ENCODE data around the gene TMED1. TPM values are rescaled to one million over a fixed set of nuclear protein-coding genes. Genes with fewer than 3 reads are reported as not detected.

The TMED1 gene
- total and polyA plus RNA-seq, 9 of the 15 experiments (the other 6 are each of a cell fraction or from before 2014, with no cell fraction given): 0.86 to 30.2 (median 23.5) TPM

DNA sequence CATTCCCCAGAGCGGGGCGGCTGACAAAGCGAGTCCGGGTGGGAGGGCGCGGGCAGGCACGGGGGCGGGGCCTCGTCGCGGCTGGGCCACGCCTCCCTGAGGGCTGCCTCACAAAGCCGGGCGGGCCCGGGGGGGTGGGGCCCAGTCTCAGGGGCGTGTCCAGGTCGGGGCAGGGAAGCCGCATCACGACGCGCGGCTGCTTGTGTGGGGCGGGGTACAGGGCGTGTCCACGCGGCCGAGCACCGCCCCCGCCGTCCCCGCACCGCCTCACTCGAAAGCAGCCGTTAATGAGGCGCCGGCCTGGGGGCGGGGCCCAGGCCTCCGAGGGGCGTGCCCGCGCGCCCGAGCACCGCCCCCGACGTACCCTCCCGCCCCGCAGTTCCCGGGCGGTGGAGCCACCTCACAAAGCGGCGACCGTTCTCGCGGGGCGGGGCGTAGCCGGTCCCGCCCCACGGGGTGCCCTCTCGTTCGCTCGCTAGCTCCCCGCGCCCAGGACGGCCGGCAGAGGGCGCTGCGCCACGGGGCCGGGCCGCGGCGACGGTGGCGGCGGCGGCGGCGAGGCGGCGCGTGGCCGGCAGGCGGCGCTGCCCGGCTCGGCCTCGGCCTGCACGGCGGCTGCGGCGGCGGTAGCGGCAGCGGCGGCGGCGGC, 35.1 kb upstream of the TMED1 start, which contains the start of gene CARM1 (continued):
- TF ChIP-seq, protein P1, sequence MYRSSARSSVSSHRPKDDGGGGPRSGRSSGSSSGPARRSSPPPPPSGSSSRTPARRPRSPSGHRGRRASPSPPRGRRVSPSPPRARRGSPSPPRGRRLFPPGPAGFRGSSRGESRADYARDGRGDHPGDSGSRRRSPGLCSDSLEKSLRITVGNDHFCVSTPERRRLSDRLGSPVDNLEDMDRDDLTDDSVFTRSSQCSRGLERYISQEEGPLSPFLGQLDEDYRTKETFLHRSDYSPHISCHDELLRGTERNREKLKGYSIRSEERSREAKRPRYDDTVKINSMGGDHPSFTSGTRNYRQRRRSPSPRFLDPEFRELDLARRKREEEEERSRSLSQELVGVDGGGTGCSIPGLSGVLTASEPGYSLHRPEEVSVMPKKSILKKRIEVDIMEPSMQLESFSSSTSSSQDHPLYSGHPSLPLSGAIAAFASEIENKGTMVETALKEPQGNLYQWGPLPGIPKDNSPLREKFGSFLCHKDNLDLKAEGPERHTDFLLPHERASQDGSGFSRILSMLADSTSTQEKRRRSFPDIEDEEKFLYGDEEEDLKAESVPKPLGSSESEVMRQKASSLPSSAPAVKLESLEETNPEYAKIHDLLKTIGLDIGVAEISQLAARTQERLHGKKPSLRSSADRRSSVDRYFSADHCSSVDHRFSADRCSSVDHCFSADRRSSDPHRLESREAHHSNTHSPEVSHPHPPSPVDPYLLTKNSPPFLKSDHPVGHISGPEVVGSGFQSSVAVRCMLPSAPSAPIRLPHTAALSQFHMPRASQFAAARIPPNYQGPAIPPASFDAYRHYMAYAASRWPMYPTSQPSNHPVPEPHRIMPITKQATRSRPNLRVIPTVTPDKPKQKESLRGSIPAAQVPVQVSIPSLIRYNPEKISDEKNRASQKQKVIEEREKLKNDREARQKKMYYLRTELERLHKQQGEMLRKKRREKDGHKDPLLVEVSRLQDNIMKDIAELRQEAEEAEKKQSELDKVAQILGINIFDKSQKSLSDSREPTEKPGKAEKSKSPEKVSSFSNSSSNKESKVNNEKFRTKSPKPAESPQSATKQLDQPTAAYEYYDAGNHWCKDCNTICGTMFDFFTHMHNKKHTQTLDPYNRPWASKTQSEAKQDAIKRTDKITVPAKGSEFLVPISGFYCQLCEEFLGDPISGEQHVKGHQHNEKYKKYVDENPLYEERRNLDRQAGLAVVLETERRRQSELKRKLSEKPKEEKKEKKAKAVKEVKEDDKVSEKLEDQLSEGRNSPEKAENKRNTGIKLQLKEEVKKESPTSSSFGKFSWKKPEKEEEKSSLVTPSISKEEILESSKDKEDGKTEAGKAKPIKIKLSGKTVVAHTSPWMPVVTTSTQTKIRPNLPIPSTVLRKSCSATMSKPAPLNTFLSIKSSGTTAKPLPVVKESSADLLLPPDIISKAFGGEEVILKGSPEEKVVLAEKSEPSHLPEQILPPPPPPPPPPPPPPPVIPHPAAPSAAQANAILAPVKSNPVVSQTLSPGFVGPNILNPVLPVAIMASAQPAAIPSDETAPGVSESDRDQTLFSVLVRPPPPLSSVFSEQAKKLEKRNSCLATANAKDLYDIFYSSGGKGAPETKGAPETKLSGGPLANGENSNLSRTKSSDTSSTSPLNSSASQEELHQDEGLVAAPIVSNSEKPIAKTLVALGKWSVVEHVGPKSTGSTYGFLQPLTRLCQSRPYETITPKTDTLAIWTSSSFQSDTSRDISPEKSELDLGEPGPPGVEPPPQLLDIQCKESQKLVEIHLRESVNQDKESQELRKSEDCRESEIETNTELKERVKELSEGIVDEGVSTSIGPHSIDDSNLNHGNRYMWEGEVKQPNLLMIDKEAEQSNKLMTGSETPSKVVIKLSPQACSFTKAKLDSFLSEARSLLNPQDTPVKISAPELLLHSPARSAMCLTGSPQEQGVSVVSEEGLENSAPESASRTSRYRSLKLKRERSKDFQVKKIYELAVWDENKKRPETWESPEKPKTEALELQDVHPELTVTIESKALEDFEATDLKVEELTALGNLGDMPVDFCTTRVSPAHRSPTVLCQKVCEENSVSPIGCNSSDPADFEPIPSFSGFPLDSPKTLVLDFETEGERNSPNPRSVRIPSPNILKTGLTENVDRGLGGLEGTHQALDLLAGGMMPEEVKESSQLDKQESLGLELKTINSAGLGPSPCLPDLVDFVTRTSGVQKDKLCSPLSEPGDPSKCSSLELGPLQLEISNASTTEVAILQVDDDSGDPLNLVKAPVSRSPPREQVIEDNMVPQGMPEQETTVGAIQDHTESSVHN (IDR thresholded peaks at IDR 0.05; ENCODE audit: borderline replicate concordance in 1 of 2, low read depth in 1 of 2): no peak
- TF ChIP-seq SPI1 (IDR thresholded peaks at IDR 0.05; ENCODE audit: borderline replicate concordance, low read depth, low read length): no peak
- TF ChIP-seq ZNF778 (CRISPR knock-in tag; IDR thresholded peaks at IDR 0.05): no peak
- TF ChIP-seq SREBF1 (IDR thresholded peaks at IDR 0.05; ENCODE audit: borderline replicate concordance, low read depth, low read length): 0 out of 2 replicates have a peak, but pooled peaks have one; percentile 26
- no peak for TF ChIP-seq ZC3H11A (IDR thresholded peaks at IDR 0.05; ENCODE audit: low read depth, low read length)
- TF ChIP-seq, protein P2, sequence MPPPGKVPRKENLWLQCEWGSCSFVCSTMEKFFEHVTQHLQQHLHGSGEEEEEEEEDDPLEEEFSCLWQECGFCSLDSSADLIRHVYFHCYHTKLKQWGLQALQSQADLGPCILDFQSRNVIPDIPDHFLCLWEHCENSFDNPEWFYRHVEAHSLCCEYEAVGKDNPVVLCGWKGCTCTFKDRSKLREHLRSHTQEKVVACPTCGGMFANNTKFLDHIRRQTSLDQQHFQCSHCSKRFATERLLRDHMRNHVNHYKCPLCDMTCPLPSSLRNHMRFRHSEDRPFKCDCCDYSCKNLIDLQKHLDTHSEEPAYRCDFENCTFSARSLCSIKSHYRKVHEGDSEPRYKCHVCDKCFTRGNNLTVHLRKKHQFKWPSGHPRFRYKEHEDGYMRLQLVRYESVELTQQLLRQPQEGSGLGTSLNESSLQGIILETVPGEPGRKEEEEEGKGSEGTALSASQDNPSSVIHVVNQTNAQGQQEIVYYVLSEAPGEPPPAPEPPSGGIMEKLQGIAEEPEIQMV (tag; conservative IDR thresholded peaks at IDR 0.05; ENCODE audit: low read depth): no peak
- TF ChIP-seq ZNF174 (CRISPR knock-in tag; IDR thresholded peaks at IDR 0.05): no peak
- TF ChIP-seq, protein P3, sequence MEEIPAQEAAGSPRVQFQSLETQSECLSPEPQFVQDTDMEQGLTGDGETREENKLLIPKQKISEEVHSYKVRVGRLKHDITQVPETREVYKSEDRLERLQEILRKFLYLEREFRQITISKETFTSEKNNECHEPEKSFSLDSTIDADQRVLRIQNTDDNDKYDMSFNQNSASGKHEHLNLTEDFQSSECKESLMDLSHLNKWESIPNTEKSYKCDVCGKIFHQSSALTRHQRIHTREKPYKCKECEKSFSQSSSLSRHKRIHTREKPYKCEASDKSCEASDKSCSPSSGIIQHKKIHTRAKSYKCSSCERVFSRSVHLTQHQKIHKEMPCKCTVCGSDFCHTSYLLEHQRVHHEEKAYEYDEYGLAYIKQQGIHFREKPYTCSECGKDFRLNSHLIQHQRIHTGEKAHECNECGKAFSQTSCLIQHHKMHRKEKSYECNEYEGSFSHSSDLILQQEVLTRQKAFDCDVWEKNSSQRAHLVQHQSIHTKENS (CRISPR knock-in tag; IDR thresholded peaks at IDR 0.05): no peak
- TF ChIP-seq, protein P4, sequence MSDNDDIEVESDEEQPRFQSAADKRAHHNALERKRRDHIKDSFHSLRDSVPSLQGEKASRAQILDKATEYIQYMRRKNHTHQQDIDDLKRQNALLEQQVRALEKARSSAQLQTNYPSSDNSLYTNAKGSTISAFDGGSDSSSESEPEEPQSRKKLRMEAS (CRISPR knock-in tag; IDR thresholded peaks at IDR 0.05): peak; percentile 71
- TF ChIP-seq KDM4B (IDR thresholded peaks at IDR 0.05; ENCODE audit: borderline replicate concordance in 2 of 2, low read depth in 1 of 2): no peak
- TF ChIP-seq, protein P5, sequence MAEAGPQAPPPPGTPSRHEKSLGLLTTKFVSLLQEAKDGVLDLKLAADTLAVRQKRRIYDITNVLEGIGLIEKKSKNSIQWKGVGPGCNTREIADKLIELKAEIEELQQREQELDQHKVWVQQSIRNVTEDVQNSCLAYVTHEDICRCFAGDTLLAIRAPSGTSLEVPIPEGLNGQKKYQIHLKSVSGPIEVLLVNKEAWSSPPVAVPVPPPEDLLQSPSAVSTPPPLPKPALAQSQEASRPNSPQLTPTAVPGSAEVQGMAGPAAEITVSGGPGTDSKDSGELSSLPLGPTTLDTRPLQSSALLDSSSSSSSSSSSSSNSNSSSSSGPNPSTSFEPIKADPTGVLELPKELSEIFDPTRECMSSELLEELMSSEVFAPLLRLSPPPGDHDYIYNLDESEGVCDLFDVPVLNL (CRISPR knock-in tag; IDR thresholded peaks at IDR 0.05; ENCODE audit: low read depth): no peak

All from K562 (cell line).